Vagina (tissue), 2 donors: Measurements from ENCODE around the gene AHNAK2.

Source experiments
- POLR2AphosphoS5 ChIP-seq, 2 donors: sonication (generic); formaldehyde crosslinking; IDR thresholded peaks; one replicate each; pipeline ENCODE4 v1.9.0; 2017; ENCODE audit warnings: antibody characterized with exemption in 2 of 2, mild to moderate bottlenecking in 2 of 2, low read depth in 1 of 2; ENCODE audit not compliant: insufficient read depth in 1 of 2
- TF ChIP-seq, protein P1 (sequence below), 3 experiments: fragments of 450-650 bp in 2 of 3; fragments of 200-600 bp in 1 of 3; sonication (generic) in 1 of 3; IDR thresholded peaks; one replicate each; pipeline ENCODE4 v1.5.1; 2017 to 2019; ENCODE audit warnings: antibody characterized with exemption in 3 of 3, mild to moderate bottlenecking in 2 of 3, moderate library complexity in 2 of 3

DNA sequence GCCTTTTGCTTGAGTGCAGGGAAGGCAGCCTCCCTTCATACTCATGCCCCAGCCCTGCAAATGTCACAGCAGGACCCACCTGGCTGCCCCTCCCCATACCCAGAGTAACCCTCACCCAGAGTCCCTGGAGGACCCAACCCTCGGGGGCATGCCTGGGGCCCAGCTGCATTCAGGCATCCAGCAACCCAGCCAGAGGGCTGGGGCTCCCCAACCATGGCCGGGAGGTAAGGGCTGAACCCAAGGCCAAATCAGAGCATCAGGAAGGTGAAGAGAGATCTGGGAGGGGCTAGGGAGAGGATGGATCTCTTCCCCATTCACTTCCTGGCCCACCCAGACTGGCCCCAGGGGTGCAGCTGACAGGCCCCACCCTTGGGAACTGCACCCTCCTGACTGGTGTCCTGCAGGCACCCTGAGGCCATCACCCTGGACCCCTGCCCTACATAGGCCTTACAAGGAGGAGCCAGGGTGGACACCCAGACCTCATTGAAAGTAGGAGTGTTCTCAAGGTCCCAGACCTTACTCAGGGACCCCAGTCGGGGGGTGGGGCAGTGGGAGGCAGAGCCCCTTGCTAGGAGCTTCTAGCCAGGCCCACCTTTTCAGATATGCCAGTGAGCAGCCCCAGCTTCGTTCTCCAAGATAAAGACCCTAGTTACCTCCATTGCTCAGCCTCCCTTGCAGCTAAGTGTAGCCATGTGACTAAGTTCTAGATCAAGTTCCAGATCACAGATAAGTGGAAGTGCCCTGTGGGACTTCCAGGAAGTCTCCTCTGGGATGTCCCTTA lies 54.3 kb downstream of the AHNAK2 start:
- no peak for TF ChIP-seq POLR2AphosphoS5 (IDR thresholded peaks at IDR 0.05; ENCODE audit: insufficient read depth in 1 of 2, low read depth in 1 of 2)
- TF ChIP-seq, protein P1, sequence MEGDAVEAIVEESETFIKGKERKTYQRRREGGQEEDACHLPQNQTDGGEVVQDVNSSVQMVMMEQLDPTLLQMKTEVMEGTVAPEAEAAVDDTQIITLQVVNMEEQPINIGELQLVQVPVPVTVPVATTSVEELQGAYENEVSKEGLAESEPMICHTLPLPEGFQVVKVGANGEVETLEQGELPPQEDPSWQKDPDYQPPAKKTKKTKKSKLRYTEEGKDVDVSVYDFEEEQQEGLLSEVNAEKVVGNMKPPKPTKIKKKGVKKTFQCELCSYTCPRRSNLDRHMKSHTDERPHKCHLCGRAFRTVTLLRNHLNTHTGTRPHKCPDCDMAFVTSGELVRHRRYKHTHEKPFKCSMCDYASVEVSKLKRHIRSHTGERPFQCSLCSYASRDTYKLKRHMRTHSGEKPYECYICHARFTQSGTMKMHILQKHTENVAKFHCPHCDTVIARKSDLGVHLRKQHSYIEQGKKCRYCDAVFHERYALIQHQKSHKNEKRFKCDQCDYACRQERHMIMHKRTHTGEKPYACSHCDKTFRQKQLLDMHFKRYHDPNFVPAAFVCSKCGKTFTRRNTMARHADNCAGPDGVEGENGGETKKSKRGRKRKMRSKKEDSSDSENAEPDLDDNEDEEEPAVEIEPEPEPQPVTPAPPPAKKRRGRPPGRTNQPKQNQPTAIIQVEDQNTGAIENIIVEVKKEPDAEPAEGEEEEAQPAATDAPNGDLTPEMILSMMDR (IDR thresholded peaks at IDR 0.05): no peak
